HG02970 (cell line): ENCODE data around the gene PKNOX2.

ENCODE experiments used
- ATAC-seq: cut with Tn5 transposase; IDR thresholded peaks from one replicate; pipeline ENCODE4 v1.9.1; 2021; ENCODE audit warnings: mild to moderate bottlenecking, moderate library complexity, moderate number of reproducible peaks; ENCODE audit not compliant: unreplicated experiment, low FRiP score

Gene PKNOX2

DNA sequence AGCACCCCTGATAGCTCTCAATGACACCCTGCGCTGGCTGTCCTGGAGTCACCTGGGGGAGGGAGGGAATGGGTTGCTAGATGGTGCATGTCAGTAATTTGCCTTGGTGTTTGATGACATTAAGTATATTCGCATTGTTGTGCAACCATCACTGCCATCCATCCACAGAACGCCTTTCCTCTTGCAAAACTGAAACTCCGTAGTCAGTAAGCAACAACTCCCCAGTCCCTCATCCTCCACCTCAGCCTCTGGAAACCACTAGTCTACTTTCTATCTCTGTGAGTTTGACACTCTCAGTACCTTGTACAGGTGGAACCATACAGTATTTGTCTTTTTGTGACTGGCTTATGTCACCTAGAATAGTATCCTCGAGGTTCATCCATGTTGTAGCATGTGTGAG lies 62.6 kb downstream of the PKNOX2 start:
- ATAC-seq, result no peak

DNA sequence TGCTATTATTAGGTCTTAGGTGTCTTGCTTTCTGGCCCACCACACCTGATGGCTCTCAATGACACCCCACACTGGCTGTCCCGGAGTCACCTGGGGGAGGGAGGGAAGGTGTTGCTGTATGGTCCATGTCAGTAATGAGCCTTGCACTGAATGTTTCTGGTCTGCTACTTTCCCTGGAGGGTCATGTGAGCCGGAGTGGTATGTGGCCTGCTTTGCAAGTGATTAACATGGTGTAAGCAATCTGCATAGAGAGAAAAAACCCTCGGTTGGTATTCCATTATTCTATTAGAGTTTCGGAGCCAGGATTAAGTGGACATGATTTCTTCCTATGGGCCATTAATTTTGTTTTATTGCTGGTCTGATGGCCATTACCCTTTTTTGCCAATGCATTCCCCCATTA lies 63.9 kb downstream of the PKNOX2 start:
- ATAC-seq, result no peak

GRCh38 chr11:125228993-125229392 lies 64.4 kb downstream of the PKNOX2 start:
- no peak for ATAC-seq

DNA sequence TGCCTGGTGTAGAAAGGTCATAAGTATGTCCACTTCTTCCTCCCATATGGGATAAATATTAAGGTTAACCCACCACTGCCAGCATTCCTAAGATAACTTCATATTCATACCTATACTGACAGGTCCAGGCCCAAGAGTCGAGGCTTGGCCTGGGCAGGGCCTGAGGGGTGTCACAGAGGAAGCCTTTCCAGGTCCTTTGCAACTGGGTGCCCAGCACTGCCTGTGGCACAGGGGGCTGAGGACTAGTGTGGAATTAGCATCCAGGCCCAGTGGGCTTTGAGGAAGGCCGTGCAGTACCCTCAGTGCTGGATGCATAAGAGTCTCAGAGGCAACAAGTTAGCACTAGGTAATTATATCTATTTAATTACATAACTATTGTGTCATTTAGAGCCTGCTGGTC lies 65.4 kb downstream of the PKNOX2 start:
- no peak for ATAC-seq

GRCh38 chr11:125233116-125233515 lies 68.6 kb downstream of the PKNOX2 start:
- no peak for ATAC-seq

DNA sequence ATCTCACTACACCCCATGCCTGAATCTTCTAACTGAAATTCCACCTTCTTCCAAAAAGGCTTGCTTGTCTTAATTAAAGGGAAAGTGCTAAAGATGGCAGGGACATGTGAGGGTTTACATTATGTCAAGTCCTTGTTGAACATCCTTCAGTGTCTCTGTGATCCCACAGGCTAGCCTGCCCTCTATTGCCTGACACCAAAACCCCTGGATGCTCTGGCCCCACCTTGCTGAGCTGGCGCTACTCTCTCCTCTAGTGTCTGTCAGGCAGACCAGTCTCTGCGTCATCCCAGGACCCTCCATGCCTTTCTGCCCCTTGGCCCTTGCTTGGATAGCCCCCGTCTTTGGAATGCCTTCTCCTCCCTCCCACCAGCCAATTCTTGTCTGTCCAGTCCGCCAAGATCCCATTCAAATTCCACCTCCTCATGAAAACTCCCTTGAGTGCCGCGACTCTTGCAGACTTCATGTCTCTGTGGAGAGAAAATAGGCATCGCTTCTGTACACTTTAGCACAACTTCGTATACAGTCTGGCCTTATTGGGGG lies 69.3 kb downstream of the PKNOX2 start:
- ATAC-seq, result no peak

GRCh38 chr11:125235071-125235471 lies 70.5 kb downstream of the PKNOX2 start:
- no peak for ATAC-seq

DNA sequence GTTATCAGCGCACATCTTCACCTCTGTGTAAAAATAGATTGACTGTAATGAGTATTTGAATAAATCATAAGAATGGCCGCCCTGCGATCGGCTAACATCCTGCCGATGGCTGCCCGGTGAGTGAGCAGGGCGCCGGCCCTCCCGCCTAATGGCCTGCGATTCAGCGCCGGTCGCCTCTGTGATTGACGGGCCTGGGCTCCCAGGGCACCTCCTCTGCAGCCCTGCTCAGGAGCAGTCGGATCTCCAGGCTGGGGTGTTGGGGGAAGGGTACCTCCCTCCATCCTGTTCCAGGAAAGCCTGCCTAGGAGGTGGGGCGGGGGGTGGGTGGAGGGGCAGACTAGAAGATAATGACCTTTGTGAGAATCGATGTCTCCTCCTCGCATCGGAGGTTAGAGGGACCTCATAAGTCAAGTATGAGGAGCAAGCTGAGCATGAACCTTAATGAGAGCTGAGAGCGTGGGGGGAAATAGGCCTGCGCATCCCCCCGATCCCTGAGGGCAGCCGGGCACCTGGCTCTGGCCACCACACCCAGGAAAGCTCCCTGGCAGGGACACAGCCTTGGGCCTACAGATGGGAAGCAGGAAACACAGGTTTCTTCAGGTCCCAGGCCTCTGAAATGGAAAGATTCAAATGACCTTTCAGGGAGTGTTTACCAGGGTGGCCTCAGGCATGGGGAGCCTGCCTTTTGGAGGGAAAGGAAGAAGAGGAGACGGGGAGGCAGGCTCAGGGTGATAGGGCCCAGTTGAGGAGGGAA lies 71.7 kb downstream of the PKNOX2 start:
- ATAC-seq, result no peak

GRCh38 chr11:125239585-125240560 lies 75.3 kb downstream of the PKNOX2 start:
- no peak for ATAC-seq

DNA sequence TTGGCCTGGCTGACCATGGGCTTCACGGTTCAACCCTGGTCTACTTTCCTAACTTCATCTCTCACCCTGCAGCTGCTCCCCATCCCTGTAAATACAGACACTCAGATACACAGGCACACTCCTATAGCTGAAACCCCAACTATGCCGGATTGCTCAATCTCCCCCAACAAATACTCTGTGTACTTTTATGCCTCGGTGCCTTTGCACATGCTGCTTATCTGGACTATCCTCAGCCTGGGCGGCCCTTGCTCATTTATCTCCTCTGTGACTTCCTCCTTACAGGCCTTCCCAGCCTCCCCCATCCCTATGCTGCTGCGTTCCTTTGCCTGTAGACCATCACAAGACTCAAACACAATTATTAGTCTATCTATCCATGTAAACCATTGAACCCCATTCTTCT lies 76.6 kb downstream of the PKNOX2 start:
- no peak for ATAC-seq

DNA sequence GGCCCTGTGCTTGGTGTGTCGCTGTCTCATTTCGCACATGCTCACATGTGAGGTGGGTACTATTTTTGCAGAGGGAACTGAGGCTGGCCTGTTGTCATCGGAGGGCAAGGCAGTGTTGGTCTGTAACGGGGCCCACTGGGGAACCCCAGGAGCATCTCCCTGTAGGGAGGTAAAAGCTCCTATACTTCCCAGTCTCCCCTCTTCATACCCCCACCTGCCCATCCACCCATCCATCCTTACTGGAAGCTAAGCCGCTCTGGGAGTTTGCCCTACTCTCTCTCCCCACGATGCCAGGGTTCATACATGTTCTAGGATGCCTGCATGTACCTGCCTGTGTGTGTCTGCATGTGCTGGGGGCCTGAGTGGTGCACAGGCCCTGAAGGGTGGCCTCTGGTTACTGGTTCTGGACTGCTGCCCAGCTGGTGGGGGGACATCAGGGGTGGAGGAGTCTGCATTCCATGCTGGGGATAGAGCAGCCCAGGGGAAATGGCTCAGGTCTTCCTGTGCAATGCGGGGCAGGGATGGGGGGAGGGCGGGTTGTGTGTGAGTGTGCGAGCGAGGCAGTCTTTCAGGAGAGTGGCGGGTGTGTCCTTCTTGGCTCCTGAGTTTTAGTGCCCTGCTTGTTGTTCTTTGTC lies 77.7 kb downstream of the PKNOX2 start:
- no peak for ATAC-seq

- no peak for ATAC-seq
Observed at GRCh38 chr11:125244166-125244565, 79.6 kb downstream of the PKNOX2 start.

- no peak for ATAC-seq
Observed at GRCh38 chr11:125245299-125245698, 80.7 kb downstream of the PKNOX2 start.

GRCh38 chr11:125247431-125247830 lies 82.9 kb downstream of the PKNOX2 start:
- no peak for ATAC-seq

DNA sequence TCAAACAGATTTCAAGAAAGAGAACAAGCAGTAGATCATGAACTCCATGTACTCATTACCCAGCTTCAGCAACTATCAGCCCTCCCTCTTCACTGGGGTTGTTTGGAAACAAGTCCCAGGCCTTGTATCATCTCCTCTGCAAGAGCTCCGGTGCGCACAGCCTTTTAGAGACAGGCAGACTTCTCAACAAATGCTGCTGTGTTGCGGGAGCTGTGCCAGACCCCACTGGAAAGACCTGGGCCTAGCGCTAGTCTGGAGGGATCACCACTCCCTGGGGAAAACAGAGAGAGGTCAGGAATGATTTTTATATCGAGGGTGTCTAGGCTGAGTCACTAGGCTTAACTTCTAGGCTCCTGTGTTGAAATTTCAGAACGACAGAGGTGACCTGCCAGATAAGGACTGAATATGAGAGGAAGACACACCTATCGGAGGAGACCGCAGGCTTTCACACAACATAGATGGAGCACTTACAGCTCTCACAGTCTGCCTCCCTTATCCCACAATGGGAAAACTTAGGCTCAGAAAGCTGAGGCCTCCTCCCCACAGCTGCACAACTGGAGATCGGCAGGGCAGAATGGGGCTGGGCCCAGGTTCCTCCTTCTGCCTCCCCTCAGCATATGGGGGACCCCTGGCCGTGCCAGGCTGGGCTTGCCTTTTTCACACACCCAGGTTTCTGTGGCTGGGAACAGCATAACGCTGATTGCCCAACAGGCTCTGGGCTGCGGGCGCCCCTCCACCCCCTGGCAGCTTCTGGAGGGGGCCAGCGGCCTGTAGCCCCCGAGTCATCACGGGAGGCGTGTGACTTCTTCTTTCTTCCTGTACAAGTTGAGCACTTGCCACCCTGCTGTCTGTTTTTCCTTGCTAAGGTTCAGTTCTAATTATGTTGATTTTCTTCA lies 86.0 kb downstream of the PKNOX2 start:
- no peak for ATAC-seq

- ATAC-seq, result no peak
Observed at GRCh38 chr11:125251214-125251545, 86.6 kb downstream of the PKNOX2 start.

DNA sequence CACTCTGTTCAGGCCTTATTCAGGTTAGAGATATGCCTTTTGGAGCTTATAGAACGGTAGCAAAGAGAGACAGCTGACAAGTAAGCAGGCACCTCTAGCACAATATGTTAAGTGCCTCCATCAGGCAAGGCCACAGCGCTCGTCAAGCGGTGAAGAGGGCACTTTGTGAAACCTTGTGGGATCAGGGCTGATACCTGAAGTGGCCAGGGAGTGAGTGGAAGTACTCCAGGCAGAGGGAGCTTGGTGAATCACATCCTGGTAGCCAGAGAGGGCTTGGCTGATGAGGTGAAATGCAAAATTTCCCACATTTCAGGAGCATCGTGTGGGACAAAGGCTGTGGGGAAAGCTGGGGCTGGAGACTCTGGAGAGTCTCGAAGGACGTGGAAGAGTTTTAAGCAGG lies 87.4 kb downstream of the PKNOX2 start:
- no peak for ATAC-seq

GRCh38 chr11:125253289-125253688 lies 88.7 kb downstream of the PKNOX2 start:
- no peak for ATAC-seq

DNA sequence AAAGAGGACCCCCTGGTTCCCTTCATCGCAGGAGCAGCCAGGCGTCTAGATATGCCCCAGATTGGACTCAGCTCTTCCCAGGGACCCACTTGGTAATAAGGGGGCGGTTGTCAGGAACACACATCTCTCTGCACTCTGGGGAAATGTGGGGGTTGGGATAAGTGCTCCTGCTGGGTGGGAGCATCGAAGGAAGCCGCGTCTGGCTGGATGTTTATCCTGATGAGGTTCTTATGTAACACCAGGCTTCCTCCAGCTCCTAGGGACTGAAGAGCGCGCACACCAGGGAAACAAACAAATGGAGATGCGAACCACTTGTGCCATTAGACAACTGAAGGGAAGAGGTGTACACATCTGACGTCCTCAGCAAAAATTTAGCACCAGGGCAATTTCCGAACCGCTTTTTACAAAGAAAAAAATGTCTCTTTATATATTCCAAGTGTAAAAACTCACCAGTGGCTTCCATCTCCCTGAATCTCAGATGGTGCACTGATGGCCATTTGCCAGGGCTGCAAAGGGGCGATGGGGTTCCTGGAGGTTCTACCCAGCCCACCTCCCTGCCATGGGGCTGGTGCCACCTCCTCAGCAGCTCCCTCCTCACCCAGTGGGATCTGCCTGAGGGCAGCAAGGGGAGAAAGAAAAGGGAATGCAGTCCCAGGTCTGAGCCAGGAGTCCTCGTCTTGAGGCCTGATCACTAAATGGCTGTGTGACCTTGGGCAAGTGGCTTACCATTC lies 89.4 kb downstream of the PKNOX2 start:
- ATAC-seq, result no peak
